Activated CD8-positive, alpha-beta memory T cell treated with anti-CD3 and anti-CD28 coated beads, Interleukin-2, amount 50 U/mL, for 24 hours (primary cell): ENCODE results near the gene UBE2O.

Source experiments
- DNase-seq: peaks from one replicate; pipeline ENCODE4 v3.0.0-alpha.2; 2020; ENCODE audit errors: extremely low read depth

The UBE2O gene

GRCh38 chr17:76485569-76485968 lies 32.6 kb upstream of the UBE2O start:
- no peak for DNase-seq

DNA sequence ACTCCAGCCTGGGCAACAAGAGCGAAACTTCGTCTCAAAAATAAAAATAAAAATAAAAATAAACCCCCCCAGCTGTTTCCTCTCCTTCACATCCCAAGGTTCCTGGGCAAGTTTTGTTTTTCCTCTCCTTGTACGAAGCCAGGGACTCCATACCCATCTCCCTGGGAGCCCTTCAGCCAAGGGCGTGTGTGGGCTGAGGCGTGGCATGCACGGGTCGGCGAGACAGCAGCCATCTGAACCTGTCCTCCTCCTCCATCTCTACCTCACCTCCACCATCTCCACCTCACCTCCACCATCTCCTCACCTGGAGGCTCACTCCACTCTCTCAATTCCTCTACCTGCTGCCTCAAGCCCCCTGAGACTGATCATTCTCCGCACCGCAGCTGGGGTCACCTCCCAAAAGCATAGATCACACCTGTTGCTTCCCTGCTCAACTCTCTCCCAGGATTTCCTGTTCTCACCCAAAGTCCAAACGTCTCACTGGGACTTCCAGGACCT lies 31.3 kb upstream of the UBE2O start:
- no peak for DNase-seq

- DNase-seq, result no peak
Measured at GRCh38 chr17:76481071-76481655, 28.2 kb upstream of the UBE2O start.

DNA sequence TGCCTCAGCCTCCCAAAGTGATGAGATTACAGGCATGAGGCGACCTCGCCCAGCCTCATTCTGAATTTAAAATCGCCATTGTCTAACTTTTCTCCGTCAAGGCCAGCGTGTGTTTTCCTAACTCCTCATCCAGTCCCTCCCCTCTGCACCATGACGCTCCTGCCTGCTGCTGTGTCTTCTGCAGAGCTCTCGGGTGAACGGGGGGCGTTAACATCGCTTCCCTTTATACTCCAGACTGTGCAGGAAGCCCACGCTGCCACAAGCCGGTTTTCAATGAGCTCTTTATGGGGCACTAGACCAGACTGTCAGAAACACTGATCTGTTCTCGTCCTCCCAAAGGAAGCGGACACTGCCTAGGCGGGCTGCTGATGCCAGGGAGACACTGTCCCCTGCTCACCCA lies 27.7 kb upstream of the UBE2O start:
- no peak for DNase-seq

- no peak for DNase-seq
Measured at GRCh38 chr17:76479515-76480060, 26.6 kb upstream of the UBE2O start.

DNA sequence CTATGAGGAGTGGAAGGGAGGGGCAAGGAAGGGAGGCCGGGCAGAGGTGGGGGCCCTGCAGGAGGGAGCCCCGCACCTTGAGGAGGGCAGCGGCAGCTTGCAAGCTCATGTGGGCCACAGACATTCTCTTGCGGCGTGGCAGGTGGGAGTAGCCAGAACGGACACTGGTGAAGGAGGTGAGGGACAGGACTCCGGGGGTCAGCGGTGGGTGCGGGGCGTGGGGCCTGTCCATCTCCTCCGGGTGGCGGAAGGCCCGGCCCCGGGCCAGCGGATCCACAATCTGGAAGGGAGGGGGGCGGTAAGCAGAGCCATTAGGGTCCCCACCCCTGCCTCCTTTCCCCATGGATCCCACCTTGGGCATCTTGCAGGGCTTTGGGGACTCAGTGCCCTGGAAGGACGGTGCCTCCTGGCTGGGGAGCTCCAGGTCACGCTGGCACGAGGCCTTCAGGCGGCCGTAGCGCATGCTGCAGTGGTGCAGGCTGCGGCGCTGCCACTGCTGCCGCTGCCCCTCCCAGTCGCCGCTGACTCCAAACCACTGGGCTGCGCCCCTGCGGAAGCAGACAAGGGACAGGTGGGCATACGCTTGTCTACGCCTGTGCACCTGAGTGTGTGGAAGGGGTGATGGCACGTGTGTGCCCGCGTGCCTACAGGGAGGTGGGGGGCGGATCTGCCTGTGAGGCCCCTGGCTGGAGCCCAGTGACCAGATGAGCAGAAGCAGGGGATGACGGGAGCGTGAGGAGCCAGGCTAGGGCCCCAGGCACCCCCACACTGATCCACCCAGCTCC lies 26.0 kb upstream of the UBE2O start:
- no peak for DNase-seq

- no peak for DNase-seq
Measured at GRCh38 chr17:76478097-76478496, 25.1 kb upstream of the UBE2O start.

- DNase-seq, result no peak
Measured at GRCh38 chr17:76477576-76477975, 24.6 kb upstream of the UBE2O start.

DNA sequence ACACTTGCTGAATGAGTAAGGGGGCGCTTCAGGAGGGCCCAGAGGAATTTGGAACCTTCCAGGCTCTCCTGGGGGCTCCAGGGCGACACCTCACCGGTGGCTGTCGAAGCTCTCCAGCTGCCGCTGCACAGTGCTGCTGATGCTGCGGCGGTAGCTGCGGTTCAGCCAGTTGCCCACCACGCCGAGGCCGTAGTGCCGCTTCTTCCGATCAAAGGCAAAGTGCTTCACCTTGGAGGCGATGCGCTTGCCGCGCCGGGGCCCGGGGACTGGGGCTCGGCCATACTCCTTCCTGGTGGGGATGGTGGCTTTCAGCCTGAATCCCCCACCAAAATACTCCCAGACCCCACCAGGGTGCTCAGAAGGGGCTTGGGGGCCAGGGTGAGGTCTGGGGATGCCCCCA lies 23.8 kb upstream of the UBE2O start:
- no peak for DNase-seq

- no peak for DNase-seq
Measured at GRCh38 chr17:76475302-76475701, 22.4 kb upstream of the UBE2O start.

GRCh38 chr17:76474894-76475293 lies 21.9 kb upstream of the UBE2O start:
- DNase-seq, result no peak

DNA sequence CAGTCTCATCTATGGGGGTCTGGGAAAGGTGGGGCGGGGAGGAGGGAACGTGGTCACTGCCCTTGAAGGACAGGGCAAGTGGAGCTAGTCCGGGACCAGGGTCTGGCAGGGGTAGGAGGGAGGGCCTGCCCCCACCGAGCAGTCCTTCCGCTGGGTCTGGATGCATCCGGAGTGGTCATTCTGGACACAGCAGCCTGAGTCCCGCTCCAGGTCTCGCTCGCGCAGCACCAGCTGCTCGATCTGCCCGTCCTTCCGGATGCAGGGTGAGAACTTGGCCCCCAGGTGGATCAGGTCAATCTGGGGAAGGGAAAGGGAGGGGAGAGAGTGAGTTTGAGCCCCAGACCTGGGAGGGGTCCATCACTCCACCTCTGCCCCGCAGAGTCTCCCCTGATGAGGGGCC lies 21.3 kb upstream of the UBE2O start:
- DNase-seq, result no peak

GRCh38 chr17:76473541-76473985 lies 20.6 kb upstream of the UBE2O start:
- DNase-seq, result no peak

- no peak for DNase-seq
Measured at GRCh38 chr17:76472726-76473125, 19.8 kb upstream of the UBE2O start.

DNA sequence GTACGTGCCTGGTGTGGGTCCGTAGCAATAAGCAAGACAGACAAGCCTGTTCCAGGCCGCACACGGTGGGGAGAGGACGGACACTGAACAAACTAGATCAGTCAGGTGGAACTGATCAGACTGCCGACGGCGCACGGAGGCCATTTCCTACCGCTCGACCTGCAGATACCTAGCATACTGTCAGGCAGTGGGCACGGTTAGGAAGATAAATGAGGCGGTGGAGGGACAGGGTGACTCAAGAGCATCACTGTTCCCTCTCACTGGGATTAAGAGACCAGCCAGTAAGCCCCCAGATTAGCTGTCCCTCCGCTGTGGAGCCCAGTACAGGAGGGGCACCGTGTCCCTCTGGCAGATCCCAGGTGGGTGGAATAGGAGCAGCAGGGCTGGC lies 19.3 kb upstream of the UBE2O start:
- DNase-seq, result no peak

DNA sequence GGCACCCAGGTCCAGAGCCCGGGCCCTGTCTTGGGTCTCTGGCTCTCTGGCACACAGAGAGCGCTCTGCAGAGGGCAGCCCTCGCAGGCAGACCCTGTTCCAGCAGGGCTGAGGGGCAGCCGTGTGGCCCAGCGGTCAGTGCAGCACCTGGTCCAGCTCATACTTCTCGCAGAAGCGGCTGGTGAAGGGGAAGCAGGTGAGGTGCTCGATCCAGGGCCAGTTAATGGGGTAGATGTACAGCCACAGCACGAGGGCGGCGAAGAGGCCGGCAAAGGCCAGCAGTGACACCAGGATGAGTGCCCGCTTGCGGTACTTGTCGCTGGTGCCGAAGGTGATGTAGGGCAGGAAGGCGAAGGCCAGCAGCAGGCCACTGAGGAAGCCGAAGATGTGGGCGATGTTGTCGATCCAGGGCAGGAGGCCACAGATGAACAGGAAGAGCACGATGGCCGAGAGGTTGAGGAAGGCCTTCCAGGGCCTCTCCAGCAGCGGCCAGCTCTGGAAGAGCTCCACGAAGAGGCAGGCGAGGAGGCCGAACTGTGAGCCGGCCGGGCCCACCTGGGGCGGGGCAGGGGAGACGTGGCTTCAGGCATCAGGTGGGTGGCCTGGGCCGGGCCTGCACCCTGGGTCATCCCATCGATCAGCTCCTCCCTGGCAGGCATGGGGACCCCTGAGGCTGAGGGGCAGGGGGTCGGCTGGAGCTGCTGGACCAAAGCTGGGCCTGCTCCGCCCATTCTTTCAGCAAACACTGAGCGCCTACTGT lies 18.7 kb upstream of the UBE2O start:
- DNase-seq, result no peak

- no peak for DNase-seq
Measured at GRCh38 chr17:76469991-76470739, 17.2 kb upstream of the UBE2O start.

GRCh38 chr17:76469076-76469990 lies 16.4 kb upstream of the UBE2O start:
- DNase-seq, result no peak

GRCh38 chr17:76468634-76469010 lies 15.7 kb upstream of the UBE2O start:
- DNase-seq, result no peak

DNA sequence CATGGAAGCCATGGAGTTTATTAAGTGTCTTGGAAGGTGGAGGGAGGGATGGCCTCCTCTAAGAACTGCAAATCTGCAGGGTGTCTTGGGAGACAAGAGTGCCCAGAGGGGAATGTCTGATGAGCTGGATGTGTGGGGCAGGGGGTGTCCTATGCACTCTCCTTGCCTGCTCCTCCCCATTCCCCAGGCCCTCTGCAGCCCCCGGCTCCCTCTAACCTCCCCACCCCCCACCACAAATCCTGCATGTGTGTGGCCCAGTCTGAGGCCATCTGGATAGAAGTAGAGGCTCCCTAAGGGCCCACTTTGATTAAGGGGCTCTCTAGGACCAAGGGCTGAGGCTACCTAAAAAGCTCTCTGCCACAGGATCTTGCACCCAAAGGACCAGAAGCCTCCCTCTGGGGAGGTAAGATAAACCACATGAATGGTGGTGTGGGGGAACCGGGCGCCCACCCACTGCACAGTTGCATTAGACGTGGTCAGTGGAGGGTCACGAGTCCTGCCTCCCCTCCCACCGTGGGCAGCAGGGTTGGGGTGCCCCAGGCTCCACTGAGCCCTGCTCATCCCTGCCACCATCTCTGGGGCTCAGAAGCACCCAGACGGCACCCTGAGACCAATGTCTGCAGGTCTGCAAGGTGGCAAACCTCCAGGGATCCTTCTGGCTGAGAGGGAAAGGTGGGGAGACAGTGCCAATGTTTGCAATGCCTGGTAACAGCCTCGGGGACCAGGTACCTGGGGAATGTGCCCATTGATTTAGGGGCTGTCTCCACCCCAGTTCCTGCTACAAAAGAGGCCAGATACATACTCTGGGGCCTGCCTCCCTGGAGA lies 15.1 kb upstream of the UBE2O start:
- no peak for DNase-seq
